ENCODE measurements around the gene LSAMP.

- TF ChIP-seq ZNF155 (tag by site-specific recombination; IDR thresholded peaks at IDR 0.05) (no peak), CTCF (tag by site-specific recombination; IDR thresholded peaks at IDR 0.05) (no peak), ZNF146 (tag by site-specific recombination; IDR thresholded peaks at IDR 0.05) (no peak), ZNF660 (tag by site-specific recombination; IDR thresholded peaks at IDR 0.05) (no peak), ZSCAN30 (tag by site-specific recombination; IDR thresholded peaks at IDR 0.05) (no peak), SALL2 (tag by site-specific recombination; IDR thresholded peaks at IDR 0.05; ENCODE audit: borderline replicate concordance) (no peak), SETDB1 (IDR thresholded peaks at IDR 0.05; ENCODE audit: insufficient read length, low read length) (no peak)
- TF ChIP-seq, protein P1, sequence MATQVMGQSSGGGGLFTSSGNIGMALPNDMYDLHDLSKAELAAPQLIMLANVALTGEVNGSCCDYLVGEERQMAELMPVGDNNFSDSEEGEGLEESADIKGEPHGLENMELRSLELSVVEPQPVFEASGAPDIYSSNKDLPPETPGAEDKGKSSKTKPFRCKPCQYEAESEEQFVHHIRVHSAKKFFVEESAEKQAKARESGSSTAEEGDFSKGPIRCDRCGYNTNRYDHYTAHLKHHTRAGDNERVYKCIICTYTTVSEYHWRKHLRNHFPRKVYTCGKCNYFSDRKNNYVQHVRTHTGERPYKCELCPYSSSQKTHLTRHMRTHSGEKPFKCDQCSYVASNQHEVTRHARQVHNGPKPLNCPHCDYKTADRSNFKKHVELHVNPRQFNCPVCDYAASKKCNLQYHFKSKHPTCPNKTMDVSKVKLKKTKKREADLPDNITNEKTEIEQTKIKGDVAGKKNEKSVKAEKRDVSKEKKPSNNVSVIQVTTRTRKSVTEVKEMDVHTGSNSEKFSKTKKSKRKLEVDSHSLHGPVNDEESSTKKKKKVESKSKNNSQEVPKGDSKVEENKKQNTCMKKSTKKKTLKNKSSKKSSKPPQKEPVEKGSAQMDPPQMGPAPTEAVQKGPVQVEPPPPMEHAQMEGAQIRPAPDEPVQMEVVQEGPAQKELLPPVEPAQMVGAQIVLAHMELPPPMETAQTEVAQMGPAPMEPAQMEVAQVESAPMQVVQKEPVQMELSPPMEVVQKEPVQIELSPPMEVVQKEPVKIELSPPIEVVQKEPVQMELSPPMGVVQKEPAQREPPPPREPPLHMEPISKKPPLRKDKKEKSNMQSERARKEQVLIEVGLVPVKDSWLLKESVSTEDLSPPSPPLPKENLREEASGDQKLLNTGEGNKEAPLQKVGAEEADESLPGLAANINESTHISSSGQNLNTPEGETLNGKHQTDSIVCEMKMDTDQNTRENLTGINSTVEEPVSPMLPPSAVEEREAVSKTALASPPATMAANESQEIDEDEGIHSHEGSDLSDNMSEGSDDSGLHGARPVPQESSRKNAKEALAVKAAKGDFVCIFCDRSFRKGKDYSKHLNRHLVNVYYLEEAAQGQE (tag by site-specific recombination; IDR thresholded peaks at IDR 0.05) = no peak
Observed at GRCh38 chr3:116153174-116153573, 292.1 kb downstream of the LSAMP start.
